Central memory CD4-positive, alpha-beta T cell (primary cell): ENCODE results near the gene KIF21A.
A peak's percentile ranks its signal among the peaks of the same experiment; 100 is the strongest.
"Not testable (repeated sequence)": the region's sequence is repeated elsewhere in the genome, so short reads cannot be mapped to it uniquely, and the experiment has no call there.

Source experiments
- DNase-seq: peaks from one replicate; pipeline ENCODE4 v3.0.0; 2022
- total RNA-seq, 3 experiments: gene quantifications; one replicate each; lab custom pipeline; 2026; lab: John Stamatoyannopoulos, UW

The KIF21A gene, protein sequence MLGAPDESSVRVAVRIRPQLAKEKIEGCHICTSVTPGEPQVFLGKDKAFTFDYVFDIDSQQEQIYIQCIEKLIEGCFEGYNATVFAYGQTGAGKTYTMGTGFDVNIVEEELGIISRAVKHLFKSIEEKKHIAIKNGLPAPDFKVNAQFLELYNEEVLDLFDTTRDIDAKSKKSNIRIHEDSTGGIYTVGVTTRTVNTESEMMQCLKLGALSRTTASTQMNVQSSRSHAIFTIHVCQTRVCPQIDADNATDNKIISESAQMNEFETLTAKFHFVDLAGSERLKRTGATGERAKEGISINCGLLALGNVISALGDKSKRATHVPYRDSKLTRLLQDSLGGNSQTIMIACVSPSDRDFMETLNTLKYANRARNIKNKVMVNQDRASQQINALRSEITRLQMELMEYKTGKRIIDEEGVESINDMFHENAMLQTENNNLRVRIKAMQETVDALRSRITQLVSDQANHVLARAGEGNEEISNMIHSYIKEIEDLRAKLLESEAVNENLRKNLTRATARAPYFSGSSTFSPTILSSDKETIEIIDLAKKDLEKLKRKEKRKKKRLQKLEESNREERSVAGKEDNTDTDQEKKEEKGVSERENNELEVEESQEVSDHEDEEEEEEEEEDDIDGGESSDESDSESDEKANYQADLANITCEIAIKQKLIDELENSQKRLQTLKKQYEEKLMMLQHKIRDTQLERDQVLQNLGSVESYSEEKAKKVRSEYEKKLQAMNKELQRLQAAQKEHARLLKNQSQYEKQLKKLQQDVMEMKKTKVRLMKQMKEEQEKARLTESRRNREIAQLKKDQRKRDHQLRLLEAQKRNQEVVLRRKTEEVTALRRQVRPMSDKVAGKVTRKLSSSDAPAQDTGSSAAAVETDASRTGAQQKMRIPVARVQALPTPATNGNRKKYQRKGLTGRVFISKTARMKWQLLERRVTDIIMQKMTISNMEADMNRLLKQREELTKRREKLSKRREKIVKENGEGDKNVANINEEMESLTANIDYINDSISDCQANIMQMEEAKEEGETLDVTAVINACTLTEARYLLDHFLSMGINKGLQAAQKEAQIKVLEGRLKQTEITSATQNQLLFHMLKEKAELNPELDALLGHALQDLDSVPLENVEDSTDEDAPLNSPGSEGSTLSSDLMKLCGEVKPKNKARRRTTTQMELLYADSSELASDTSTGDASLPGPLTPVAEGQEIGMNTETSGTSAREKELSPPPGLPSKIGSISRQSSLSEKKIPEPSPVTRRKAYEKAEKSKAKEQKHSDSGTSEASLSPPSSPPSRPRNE (N-terminal part only)
- total RNA-seq: 26.6 to 112 (median 47.7) reads per million in 3 experiments

DNA sequence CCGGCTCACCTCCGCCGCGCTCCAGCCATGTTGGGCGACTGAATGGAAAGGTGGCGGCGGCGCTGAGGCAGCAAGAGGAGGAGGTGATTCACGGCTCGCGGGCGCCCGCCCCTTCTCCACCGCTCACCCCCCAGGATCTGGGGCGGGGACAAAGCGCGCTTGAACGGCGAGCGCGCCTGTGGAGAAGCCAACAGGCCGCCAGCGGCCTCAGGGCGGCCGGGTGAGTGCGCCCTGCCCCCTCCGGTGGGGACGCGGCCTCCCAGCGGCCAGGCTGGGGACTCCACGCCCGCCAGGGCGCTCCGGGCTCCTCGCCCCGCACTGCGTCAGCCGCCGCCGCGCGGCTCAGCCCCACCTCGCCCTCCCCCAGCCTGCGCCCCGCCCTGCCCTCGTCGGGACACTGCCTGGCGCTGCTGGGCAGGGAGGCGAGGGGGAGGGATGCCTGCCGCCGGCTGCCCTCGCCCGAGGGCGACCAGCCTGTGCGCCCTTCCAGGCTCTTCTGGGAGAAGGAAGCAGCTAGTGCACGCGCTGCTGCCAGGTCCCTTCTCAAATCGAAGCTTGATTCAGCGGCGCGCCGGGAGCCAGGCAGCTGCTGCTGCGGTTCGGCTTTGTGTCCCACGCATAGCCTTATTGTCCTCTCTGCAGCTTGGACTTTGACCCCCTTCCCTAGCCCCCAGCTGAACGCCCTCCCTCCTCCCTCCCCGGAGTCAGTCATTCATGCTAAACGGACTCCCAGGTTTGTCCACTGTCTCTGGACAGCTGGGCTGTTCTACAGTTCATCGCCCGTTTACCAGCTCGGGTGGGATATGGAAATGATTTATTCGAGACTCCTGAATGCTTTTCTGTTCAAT is at the start of gene KIF21A:
KIF21A (minus strand) TSS at position 40 of the 848 bp plus-strand sequence. CDS start 150 bp downstream, outside the sequence.
- peak; percentile 91 for DNase-seq

DNA sequence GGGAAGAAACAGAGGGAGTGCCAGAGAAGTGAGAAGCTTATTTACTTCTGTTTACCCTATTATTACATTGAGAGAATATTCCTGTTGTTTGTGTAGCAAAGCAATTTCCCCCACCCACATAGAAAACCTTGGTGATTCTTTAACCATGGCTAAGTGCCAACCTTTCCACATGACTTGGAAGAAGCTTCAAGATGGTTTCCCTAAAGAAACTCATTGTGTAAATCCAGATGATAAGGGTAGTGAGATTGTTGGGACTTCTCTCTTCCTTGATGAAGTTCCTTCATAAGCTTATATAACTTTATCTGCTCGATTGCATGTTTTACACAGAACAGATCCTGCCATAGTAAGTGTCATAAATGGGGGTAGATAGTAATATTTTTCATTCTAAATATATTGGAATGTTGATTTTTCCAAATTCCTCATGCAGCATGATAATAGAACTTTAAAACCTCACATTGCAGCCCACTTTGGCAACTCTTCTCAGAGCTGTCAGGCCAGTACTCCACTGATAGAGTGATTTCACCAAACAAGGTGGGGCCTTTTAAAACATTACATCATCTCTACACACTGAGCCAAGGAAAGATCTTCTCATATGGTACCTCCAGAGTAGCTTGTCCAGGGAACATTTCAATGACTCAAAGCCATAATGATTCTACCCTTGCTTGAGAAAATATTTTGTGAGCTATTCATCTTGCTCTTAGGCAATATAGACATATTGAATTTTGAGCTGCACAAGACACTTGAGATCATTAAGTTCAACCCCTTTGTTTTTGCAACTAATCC is 47.8 kb upstream of the KIF21A start:
- DNase-seq: no peak

DNA sequence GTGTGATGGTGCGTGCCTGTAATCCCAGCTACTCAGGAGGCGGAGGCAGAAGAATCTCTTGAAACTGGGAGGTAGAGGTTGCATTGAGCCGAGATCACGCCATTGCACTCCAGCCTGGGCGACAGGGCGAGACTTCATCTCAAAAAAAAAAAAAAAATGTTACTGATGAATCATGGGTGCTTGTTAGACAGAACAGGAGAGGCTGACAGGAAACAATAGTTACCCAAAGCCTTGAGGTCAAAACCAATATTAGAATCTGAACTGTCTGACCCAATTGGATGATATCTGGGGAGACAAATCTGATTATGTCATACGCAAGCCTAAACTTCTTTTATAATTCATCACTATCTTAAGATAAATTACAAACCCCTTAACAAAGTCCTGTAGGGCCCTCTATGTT is 40.7 kb upstream of the KIF21A start:
- no peak for DNase-seq

DNA sequence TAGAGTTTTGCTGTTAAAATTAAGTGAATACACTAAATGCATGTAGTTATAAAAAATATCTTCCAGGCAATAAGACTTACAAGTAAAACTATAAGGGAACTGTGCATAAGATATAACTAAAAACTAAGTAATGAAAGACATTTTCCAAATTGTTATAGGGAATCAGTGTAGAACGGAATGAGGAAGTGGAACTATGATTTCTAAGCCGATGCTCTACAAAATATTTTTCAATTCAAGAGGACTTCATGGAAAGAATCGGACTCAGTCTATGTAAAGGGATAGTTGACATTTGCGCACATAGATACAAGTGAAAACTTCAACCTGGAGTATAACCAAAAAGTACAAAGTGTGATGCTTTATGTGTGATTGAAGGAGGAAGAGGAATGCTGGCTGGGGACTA is 40.1 kb upstream of the KIF21A start:
- DNase-seq: no peak

DNA sequence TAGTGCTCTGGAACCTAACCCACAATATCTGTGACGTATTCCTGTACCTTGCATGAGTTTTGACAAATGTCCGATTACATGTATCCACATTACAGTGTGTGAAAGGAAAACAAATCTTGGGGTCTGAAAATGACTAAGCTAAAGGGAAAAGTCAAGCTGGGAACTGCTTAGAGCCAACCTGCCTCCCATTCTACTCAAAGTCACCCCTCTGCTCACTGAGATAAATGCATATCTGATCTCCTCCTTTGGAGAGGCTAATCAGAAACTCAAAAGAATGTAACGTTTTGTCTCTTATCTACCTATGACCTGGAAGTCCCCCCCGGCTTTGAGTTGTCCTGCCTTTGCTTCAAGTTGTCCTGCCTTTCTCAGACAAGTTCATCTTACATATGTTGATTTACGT is 34.0 kb upstream of the KIF21A start:
- DNase-seq: no peak

DNA sequence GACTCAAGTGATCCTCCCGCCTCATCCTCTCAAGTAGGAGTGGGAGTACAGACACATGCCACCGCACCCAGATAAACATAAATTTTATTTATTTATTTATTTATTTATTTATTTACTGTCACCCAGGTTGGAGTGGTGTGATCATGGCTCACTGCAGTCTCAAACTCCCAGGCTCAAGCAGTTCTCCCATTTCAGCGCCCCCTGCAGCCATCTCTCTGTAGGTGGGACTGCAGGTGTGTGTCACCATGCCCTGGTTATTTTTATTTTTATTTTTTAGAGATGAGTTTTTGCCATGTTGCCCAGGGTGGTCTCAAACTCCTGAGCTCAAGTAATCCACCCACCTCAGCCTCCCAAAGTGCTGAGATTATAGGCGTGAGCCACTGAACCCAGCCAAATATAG is 33.2 kb upstream of the KIF21A start:
- DNase-seq: no peak

DNA sequence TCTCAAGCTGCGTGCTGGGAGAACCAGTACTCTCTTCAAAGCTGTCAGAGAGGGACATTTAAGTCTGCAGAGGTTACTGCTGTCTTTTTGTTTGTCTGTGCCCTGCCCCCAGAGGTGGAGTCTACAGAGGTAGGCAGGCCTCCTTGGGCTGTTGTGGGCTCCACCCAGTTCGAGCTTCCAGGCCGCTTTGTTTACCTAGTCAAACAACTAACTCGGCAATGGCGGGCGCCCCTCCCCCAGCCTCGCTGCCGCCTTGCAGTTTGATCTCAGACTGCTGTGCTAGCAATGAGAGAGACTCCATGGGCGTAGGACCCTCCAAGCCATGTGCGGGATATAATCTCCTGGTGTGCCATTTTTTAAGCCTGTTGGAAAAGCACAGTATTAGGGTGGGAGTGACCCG is 32.2 kb upstream of the KIF21A start:
- DNase-seq: not testable (repeated sequence)

DNA sequence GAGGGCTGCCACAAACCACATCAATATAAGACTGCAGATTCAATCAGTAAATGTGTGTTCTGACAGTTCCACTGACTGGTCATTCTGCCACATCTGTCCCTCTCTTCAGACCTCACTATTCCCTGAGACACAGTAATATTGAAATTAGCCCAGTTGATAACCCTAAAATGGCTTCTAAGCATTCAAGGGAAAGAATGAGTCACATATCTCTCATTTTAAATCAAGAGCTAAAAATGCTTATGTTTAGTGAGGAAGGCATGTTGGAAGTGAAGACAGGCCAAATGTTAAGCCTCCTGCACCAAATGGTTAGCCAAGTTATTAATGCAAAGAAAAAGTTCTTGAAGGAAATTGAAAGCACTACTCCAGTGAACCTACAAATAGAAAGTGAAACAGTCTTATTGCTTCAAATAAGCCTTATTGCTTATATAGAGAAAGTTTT is 24.5 kb upstream of the KIF21A start:
- no peak for DNase-seq

DNA sequence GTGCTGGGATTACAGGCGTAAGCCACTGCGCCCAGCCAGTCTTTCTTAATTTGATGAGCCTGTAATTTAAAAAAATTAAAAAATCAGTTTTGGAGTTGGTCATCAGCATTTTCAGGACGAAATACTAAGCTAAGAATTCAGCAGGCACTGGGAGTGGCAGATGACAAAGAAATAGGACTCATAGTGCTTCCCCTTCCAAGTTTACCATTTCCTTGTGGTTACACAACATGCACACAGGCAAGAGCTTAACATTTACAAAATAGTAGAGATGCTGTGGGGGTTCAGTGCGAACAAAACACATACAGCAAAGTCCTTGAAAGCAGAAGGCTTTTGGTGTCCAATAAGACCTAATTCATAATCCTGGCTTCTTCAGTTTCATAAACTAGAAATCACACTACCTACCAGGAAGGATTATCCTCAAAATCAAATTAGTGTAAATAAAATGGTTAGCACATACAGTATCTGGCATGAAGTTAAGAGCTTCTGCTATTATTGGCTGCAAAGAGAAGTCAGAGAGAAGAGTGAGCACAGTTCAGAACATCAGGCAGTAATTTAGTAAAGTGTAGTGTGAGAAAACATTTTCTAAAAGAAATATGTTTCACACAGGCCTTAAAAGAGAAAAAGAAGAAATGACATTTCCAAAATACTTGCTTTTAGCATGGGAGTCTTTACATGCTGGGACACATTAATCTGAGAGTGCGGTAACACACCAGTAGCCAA is 22.2 kb upstream of the KIF21A start:
- DNase-seq: no peak

DNA sequence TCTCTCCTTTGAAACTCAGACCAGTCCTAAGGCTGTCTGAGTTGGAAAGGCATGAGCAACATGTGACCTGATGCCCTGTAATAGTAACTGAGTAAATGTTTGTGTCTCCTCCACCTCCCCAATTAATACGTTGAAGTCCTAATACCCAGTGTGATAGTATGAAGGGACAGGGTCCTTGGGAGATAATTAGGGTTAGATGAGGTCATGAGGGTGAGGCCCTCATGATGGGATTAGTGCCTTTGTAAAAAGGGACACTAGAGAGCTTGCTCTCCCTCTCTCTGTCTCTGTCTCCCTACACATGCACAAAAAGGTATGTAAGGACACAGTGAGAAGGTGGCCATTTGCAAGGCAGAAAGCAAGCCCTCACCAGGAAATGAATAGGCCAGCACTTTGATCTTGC is 18.1 kb upstream of the KIF21A start:
- no peak for DNase-seq

DNA sequence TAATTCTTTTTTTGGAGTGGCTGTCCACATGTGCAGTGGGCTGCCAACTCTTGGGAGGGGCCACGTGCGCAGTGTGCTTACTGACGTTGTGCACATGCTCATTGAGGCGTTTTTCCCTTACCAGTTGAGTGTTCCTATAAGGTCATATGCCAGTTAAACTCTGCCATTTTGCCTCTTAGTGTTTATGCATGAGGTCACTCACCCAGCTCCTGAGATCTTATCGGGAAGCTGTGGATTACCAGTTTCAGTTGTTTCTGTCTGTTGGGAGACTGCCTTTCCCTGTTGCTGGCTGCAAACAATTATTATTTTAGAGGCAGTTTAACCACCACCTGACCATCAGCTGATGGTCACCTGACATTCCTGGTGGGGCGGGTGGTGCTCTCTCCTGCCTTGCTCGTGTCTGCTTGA is 16.1 kb upstream of the KIF21A start:
- DNase-seq: no peak

DNA sequence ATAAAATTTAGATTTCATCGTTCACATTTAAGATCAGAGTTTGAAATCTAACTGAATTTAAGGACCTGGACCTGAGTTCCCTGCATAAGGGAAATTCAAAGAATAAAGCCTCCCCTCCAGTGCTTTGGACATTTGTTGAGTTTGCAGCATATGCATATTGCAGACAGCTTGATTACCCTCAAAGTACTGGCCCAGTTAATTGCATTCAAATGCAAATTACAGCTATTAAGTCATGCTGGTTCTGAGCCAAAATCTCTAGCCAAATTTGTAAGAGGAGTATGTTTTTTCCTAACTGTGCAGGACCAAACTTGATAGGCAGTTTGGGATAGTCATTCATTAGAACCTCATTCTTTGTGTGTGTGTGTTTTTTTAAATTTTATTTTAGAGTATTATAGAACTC is 9.1 kb upstream of the KIF21A start:
- DNase-seq: no peak

DNA sequence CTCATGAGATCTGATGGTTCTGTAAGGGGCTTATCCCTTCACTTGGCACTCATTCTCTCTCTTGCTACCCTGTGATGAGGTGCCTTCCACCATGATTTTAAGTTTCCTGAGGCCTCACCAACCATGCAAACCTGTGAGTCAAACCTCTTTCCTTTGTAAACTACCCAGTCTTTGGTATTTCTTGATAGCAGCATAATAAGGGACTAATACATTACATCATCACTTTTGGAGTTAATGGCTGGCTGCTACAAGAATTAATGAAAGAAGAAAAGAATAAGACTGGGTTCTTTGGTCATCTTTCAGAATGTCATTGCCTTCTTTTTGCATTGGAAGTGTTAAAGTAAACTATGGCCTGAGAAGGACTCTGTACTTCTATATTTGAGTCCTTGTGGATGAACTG is 5.1 kb upstream of the KIF21A start:
- DNase-seq: no peak

DNA sequence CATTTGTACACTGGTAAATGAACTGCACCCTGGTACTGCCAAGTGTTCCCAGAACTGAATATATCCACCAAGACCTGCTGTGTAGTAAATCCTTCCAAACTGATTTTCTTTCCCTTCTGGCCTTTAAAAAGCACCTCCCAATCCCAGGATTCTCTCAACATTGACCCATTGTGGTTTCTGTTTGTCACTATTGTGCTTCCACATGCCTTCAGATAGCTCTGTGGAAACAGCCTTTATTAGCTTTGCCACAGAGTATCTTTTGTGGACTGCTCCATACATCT is 949 bp upstream of the KIF21A start:
- DNase-seq: no peak

DNA sequence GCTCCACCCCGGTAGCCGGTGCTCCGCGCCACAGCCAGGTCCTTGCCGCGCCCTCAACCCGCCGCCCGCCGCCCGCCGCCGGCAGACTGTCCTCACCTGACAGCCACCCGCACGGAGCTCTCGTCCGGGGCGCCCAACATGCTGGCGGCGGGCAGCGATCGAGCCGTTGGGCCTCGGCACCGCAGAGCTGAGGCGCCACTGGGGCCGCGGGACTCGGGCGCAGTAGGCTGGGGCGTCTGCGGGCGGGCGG is 164 bp downstream of the KIF21A start:
- no peak for DNase-seq

DNA sequence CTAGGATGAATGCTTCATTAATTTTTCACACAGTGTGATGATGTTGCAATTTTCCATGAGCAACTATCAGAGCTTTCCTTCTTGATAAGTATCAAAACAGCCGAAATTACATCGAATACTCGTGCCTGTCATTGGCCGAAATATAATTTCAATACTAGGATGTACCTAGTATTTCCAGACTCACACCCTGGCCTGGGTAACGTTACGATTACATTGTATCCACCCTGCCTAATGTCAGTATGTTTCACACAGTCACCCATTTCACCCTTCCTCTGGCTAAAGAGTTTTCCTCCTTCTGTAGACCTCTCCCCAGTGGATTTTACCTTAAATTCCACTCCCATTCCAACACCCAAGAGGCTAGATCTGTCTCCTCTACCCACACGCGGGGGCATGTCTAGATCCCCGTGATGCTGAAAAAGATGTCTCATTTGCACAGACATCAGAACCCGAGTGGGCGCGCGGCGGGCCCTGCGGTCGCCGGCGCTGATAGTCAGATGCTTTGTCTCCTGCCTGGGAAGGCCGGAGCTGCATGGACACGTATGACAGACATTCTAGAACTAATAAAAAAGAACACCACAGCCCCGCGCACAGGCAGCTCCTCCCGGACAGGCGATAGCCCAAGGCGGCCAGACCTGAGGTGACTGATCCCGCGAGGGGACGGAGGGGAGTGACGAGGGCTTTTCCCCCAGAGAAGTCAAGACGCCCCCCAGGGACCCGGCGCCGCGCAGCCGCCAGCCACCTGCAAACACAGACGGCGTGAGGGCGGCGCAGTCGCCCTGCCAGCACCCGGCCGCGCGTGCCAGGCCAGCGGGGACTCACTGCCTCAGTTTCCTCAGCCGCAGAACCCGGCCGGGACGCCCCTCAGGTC is 723 bp downstream of the KIF21A start:
- peak; percentile 28 for DNase-seq

DNA sequence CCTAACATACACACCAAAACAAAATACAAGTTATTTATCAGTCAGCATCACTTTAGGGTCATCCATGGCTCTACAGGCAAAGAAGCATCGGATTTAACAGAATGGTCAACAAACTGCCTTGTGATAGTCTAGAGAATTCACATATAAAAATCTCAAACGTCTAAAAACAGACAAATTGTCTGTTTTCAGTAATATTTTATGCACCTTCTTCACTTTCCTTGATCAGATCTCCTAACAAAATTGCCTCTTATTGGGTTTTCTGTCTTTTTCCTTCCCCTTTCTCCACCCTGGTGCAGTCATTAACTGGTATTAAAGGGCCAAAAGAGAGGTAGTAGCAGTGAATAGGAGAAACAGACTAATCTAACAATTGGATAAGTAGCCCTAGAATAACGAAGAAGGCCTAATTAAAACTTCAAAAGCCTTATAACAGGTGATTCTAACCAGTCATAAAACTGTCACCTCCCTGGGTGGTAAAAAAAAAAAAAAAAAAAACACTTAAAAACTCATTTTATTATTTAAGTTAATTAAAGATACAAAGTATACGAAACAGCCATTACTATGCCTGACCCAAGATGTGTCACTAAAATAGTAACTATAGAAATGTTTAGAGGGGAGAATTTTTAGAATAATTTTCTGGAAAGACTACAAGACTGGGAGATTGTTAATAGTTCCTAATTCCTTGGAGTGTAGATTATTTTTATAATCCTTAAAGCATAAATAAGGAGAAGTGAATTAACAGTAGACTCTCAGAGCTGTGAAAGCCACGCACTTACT is 1.5 kb downstream of the KIF21A start:
- DNase-seq: no peak

DNA sequence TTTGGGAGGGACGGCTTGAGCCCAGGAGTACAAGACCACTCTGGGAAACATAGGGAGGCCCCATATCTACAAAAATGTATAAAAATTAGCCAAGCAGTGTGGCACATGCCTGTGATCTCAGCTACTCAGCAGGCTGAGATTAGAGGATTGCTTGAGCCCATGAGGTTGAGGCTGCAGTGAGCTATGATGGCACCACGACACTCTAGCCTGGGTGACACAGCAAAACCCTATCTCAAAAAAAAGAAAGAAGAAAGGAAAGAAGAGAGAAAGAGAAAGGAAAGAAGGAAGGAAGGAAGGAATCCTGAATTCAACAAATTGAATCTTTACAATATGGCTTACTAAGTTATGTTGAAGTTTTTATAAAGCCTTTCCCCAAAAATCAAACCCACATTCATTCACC is 2.1 kb downstream of the KIF21A start:
- no peak for DNase-seq

DNA sequence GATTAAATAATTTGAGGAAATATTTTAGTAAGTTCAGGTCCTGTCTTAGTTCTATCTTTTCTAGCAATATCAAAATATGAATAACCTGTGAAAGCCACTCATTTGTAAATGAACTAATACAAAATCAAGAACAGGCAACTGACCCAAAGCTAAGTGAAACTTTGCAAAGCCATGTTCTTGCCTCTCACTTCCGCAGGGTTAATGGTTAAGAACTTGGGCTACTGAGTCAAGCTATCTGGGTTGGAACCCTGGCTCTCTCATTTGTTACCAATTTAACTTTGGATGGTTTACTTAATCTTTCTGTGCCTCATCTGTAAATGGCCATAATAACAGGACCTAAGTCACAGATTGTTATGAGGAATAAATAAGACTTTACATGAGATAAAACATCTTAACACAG is 2.8 kb downstream of the KIF21A start:
- DNase-seq: no peak
